MCF 10A (cell line): ENCODE results near the gene COMP. TPM values are rescaled to one million over a fixed set of nuclear protein-coding genes. Genes with fewer than 3 reads are reported as not detected.

Experiments
- BruUV-seq: library from RNA; stranded (reverse); fragments of 400-500 nt; replicated peaks from 2 replicates; lab custom pipeline; 2021; lab: Mats Ljungman, UMichigan
- CTCF ChIA-PET: fragments of 300-600 bp; sonication (Branson Sonifier 250); formaldehyde crosslinking; extraction: SDS; loops from one replicate; lab custom pipeline; 2021; ENCODE audit warnings: antibody characterized with exemption, inconsistent platforms; lab: Yijun Ruan, JAX
- POLR2A ChIA-PET: fragments of 300-600, 350-650 bp; sonication (Branson Sonifier 250); formaldehyde crosslinking; extraction: SDS; loops from one replicate; lab custom pipeline; 2020; ENCODE audit warnings: antibody characterized with exemption, inconsistent platforms; lab: Yijun Ruan, JAX
- DNase-seq: peaks from one replicate; pipeline ENCODE4 v3.0.0-alpha.2; 2018; ENCODE audit not compliant: unreplicated experiment
- H3K27ac Mint-ChIP-seq: one replicate; pipeline ENCODE4 v1.8.0; 2022; ENCODE audit warnings: mild to moderate bottlenecking, low read depth, mixed read lengths; ENCODE audit not compliant: unreplicated experiment
- H3K27me3 Mint-ChIP-seq: one replicate; pipeline ENCODE4 v1.8.0; 2022; ENCODE audit warnings: mixed read lengths; ENCODE audit not compliant: insufficient read depth, unreplicated experiment
- H3K36me3 Mint-ChIP-seq: one replicate; pipeline ENCODE4 v1.8.0; 2022; ENCODE audit warnings: mild to moderate bottlenecking, moderate library complexity, mixed read lengths; ENCODE audit not compliant: insufficient read depth, unreplicated experiment
- H3K4me1 Mint-ChIP-seq: one replicate; pipeline ENCODE4 v1.8.0; 2022; ENCODE audit warnings: mixed read lengths; ENCODE audit not compliant: insufficient read depth, unreplicated experiment
- H3K4me3 Mint-ChIP-seq: one replicate; pipeline ENCODE4 v1.8.0; 2022; ENCODE audit warnings: mild to moderate bottlenecking, moderate library complexity, mixed read lengths; ENCODE audit not compliant: unreplicated experiment
- H3K9me3 Mint-ChIP-seq: one replicate; pipeline ENCODE4 v1.8.0; 2022; ENCODE audit warnings: mixed read lengths; ENCODE audit not compliant: unreplicated experiment
- intact Hi-C: fragments of 100-400 bp; cut with micrococcal nuclease; formaldehyde crosslinking; loops from 2 replicates; pipeline ENCODE4 v1.14.1; 2022
- total RNA-seq: library from RNA; stranded (reverse); gene quantifications from 2 replicates; pipeline ENCODE4 v1.2.3, GENCODE V29; 2022
- TF ChIP-seq, protein P1 (sequence below): fragments of 200-600 bp; IDR thresholded peaks from one replicate; pipeline ENCODE4 v1.8.0; 2022; ENCODE audit warnings: antibody characterized with exemption, mild to moderate bottlenecking; ENCODE audit not compliant: unreplicated experiment

The COMP gene
- total RNA-seq, 1 experiment from 2014 or later: not detected

DNA sequence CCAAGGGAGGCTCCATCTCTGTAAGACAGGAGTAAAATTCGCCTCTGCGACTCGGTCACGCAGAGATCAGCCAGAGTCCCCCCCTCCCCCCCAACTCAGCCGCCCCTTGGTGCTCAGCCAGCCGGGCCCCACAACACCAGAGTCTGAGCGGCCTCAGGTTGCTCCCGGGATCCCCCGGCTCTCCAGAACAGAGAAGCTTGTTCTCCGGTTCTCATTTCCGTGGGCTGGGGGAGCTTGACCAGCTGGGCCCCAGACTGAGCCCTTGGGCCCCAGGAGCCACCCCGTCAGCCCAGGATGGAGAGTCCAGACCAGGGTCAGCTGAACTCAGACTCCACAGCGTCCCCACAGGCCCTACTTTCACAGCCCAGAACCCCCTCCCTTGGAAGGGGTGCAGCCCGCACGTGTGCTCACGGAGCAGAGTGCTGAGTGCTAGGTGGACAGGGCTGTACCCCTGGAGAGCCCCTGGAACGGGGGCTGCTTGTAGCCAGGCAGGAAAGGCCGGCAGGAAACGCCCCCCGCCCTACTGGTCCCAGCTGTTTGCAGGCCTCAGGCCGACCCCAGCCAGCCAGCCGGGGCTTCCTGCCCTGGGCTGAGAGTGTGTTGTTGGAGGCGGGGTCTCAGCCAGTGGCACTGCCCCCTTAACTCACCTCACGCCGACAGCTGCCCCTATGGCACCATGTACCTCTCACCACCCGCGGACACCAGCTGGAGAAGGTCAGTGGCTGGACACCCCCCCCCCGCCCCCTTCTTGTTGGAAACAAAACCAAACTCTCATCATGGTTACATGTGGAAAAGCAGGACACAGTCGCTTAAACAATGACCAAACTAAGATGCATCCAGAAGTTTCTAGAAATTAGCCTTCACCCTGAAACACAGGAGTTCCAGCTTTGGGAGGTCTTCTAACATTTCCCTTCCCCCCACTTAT lies 44.4 kb downstream of the COMP start:
- ChIA-PET CTCF (no interaction called here), POLR2A (interaction anchor here (0.8 kb wide), 1 partner anchor 17 kb away, joined by 3 read pairs; no protein-coding TSS in a partner anchor)
- intact Hi-C loops: no loop called here
- H3K27ac Mint-ChIP-seq: no peak overlapping the region
- no peaks in the 10 kb centered on the region for H3K27me3 Mint-ChIP-seq
- BruUV-seq: no TSS peak
- H3K9me3 Mint-ChIP-seq: no peaks in the 10 kb centered on the region
- no peaks in the 10 kb centered on the region for H3K4me1 Mint-ChIP-seq
- TF ChIP-seq, protein P1, sequence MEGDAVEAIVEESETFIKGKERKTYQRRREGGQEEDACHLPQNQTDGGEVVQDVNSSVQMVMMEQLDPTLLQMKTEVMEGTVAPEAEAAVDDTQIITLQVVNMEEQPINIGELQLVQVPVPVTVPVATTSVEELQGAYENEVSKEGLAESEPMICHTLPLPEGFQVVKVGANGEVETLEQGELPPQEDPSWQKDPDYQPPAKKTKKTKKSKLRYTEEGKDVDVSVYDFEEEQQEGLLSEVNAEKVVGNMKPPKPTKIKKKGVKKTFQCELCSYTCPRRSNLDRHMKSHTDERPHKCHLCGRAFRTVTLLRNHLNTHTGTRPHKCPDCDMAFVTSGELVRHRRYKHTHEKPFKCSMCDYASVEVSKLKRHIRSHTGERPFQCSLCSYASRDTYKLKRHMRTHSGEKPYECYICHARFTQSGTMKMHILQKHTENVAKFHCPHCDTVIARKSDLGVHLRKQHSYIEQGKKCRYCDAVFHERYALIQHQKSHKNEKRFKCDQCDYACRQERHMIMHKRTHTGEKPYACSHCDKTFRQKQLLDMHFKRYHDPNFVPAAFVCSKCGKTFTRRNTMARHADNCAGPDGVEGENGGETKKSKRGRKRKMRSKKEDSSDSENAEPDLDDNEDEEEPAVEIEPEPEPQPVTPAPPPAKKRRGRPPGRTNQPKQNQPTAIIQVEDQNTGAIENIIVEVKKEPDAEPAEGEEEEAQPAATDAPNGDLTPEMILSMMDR: no peak
- DNase-seq: no peak
- H3K36me3 Mint-ChIP-seq: peaks cover 6% of the 10 kb centered on the region
- no peak overlapping the region for H3K4me3 Mint-ChIP-seq

DNA sequence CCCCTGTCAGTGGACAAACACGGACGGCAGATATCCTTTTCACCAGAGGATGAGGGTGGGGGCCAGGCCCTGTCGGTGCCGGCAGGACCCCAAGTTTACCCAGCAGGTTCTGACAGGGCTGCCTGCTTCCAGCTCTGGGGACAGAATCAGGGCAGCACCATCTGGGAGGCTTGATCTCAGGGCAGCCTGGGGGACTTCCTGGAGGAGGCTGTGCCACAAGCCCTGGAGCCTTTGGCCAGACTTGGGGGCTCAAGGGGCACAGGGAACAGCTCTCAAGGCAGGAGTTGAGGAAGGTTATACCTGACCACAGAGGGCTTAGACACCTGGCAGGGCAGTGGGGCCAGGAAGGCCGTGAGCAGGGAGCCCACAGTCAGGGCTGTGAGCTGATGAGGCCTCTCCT lies 45.2 kb downstream of the COMP start:
- intact Hi-C loops: no loop called here
- BruUV-seq: no TSS peak
- TF ChIP-seq, protein P1: no peak
- H3K27me3 Mint-ChIP-seq: no peaks in the 10 kb centered on the region
- CTCF ChIA-PET: no interaction called here
- no peak overlapping the region for H3K27ac Mint-ChIP-seq
- no peaks in the 10 kb centered on the region for H3K4me1 Mint-ChIP-seq
- no peaks in the 10 kb centered on the region for H3K9me3 Mint-ChIP-seq
- H3K36me3 Mint-ChIP-seq: peaks cover 6% of the 10 kb centered on the region
- no peak for DNase-seq
- POLR2A ChIA-PET: no interaction called here
- H3K4me3 Mint-ChIP-seq: no peak overlapping the region

DNA sequence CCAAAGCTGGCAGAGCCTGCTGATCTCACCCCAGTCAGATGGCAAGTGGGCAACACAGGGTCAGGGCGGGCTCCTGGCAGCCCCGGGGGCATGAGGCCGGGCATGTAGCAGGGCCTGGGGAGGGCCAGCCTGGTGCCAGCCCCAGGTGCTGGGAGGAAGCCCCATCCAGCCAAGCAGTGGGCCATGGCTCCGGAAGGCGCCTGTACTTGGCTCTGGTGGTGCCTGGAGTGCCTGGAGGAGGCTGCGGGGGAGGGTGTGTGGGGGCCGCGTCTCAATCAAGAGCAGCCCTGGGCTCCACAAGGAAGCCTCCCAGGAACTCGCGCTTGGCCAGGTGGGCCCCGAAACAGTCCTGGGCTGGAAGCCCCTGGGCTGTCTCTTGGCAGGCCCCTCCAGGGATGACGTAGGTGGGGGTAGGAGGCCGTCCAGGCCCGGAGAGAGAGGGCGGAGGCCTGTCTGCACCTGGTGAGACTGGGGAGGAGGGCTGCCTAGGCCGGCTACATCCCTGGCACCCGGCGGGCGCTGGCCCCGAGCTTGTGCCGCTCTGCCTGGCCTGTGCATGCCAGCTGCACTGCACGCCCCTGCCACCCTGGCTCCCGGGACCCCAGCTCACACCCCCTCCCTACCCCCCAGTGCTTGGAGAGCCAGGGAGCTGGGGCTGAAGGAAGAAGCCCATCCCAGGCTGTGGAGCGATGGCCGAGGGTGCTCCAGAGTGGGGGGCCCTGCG lies 45.9 kb downstream of the COMP start:
- H3K36me3 Mint-ChIP-seq: peaks cover 2% of the 10 kb centered on the region
- ChIA-PET CTCF (interaction anchor here (0.6 kb wide), 1 partner anchor 79 kb away, joined by 4 read pairs; no protein-coding TSS in a partner anchor), POLR2A (no interaction called here)
- DNase-seq: no peak
- no peaks in the 10 kb centered on the region for H3K27me3 Mint-ChIP-seq
- BruUV-seq: no TSS peak
- TF ChIP-seq, protein P1: no peak
- H3K9me3 Mint-ChIP-seq: no peaks in the 10 kb centered on the region
- H3K27ac Mint-ChIP-seq: no peak overlapping the region
- intact Hi-C loops: no loop called here
- H3K4me1 Mint-ChIP-seq: no peaks in the 10 kb centered on the region
- no peak overlapping the region for H3K4me3 Mint-ChIP-seq

DNA sequence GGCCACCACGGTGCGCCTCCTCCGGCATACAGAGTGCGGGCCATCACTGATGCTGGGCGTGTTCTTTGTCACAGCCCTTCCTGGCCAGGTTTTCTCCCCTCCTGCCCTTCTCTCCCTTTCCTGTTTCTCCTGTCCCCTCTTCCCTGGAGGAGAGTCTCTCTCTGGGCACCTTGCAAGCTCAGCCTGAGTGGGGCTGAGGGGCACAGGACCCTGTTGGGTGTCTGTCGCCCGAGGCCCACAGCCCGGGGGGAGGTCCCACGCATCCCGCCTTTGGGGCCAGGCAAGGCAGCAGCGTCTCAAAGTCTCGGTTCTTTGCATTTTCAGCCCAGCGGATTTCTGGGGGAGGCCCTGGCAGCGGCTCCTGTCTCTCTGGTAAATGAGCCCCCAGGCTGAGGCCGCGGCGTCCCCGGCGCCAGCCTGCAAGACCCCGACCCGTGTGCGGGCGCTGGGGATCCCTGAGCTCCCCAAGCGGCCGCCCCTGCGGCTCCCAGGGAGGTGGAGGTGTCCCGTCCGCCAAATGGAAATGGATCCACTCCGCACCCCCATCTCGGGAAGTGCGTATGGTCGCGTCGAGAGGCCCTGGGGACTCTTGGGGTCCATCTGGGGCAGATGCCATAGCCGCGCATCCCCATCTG lies 47.2 kb downstream of the COMP start:
- ChIA-PET CTCF (no interaction called here), POLR2A (no interaction called here)
- DNase-seq: no peak
- Mint-ChIP-seq H3K36me3 (peaks cover 4% of the 10 kb centered on the region), H3K27ac (no peak overlapping the region), H3K4me3 (no peak overlapping the region), H3K4me1 (no peaks in the 10 kb centered on the region), H3K9me3 (no peaks in the 10 kb centered on the region), H3K27me3 (no peaks in the 10 kb centered on the region)
- TF ChIP-seq, protein P1: no peak
- BruUV-seq: no TSS peak
- intact Hi-C loops: no loop called here
